Left hindlimb (tissue), 1 donor: ENCODE measurements around the gene PIAS1.
"Not testable (repeated sequence)": the region's sequence is repeated elsewhere in the genome, so short reads cannot be mapped to it uniquely, and the experiment has no call there.

Experiments
- DNase-seq: peaks from one replicate; pipeline ENCODE4 v3.0.0-alpha.2; 2018

The PIAS1 gene

GRCh38 chr15:68053701-68054627, at the start of gene PIAS1:
Gene PIAS1 (plus strand): TSS chr15:68054315. CDS start chr15:68054327, 12 bp downstream.
- DNase-seq = peak; percentile 97

- DNase-seq = not testable (repeated sequence)
Observed at GRCh38 chr15:68007642-68008041, 46.5 kb upstream of the PIAS1 start.

GRCh38 chr15:68010361-68011153, 43.6 kb upstream of the PIAS1 start:
- no peak for DNase-seq

GRCh38 chr15:68012911-68013310, 41.2 kb upstream of the PIAS1 start:
- DNase-seq = no peak

GRCh38 chr15:68014219-68014618, 39.9 kb upstream of the PIAS1 start:
- no peak for DNase-seq

GRCh38 chr15:68015244-68015643, 38.9 kb upstream of the PIAS1 start:
- DNase-seq = no peak

- no peak for DNase-seq
Observed at GRCh38 chr15:68017201-68017600, 36.9 kb upstream of the PIAS1 start.

GRCh38 chr15:68018797-68019444, 35.2 kb upstream of the PIAS1 start:
- no peak for DNase-seq

- no peak for DNase-seq
Observed at GRCh38 chr15:68019814-68020525, 34.1 kb upstream of the PIAS1 start.

- DNase-seq = no peak
Observed at GRCh38 chr15:68020685-68021084, 33.4 kb upstream of the PIAS1 start.

- DNase-seq = no peak
Observed at GRCh38 chr15:68022061-68022460, 32.1 kb upstream of the PIAS1 start.

GRCh38 chr15:68023307-68024101, 30.6 kb upstream of the PIAS1 start:
- no peak for DNase-seq

GRCh38 chr15:68025835-68026424, 28.2 kb upstream of the PIAS1 start:
- DNase-seq = no peak

GRCh38 chr15:68027388-68027787, 26.7 kb upstream of the PIAS1 start:
- DNase-seq = no peak

- DNase-seq = no peak
Observed at GRCh38 chr15:68028137-68028887, 25.8 kb upstream of the PIAS1 start.

GRCh38 chr15:68028888-68029207, 25.3 kb upstream of the PIAS1 start:
- no peak for DNase-seq

GRCh38 chr15:68029959-68030358, 24.2 kb upstream of the PIAS1 start:
- no peak for DNase-seq

GRCh38 chr15:68031404-68031803, 22.7 kb upstream of the PIAS1 start:
- DNase-seq = no peak

- DNase-seq = no peak
Observed at GRCh38 chr15:68032672-68033071, 21.4 kb upstream of the PIAS1 start.

- DNase-seq = no peak
Observed at GRCh38 chr15:68034081-68034480, 20.0 kb upstream of the PIAS1 start.
